ENCODE results near the gene CHFR. TPM values are rescaled to one million over a fixed set of nuclear protein-coding genes. Genes with fewer than 3 reads are reported as not detected.

CHFR gene
- total and polyA plus RNA-seq, 2 of the 4 experiments (the other 2 are of a cell fraction), result 13.4 to 35.3 TPM

GRCh38 chr12:132838410-132839080, 48.9 kb downstream of the CHFR start:
- H3K4me2 ChIP-seq (ENCODE audit: low read depth, low read length), result no peak overlapping the region
- no peak overlapping the region for H3K9ac ChIP-seq (ENCODE audit: low read depth, low read length)
- no TSS peak for BruUV-seq (replicated peaks)
- dilution Hi-C loops (cut with HindIII; ENCODE audit: low sequenced_read_pairs, unreplicated experiment) (no loop called here), in situ Hi-C loops (cut with MboI; ENCODE audit: low sequenced_read_pairs) (no loop called here), intact Hi-C loops (cut with micrococcal nuclease) (no loop called here)
- H2AK5ac ChIP-seq (ENCODE audit: low read depth, low read length), result no peak overlapping the region
- H4K91ac ChIP-seq (ENCODE audit: insufficient read depth, low read depth, low read length), result no peak overlapping the region
- H2AFZ ChIP-seq (replicated peaks; ENCODE audit: low read length, poor library complexity), result no peak overlapping the region
- H3K4ac ChIP-seq (ENCODE audit: low read depth, low read length), result no peak overlapping the region
- H3K27me3 ChIP-seq (ENCODE audit: control insufficient read depth, insufficient read depth, low read length), result no peaks in the 10 kb centered on the region
- H3K18ac ChIP-seq (ENCODE audit: low read depth, low read length), result no peak overlapping the region
- H3K79me1 ChIP-seq (ENCODE audit: low read depth in 1 of 2, low read length in 2 of 2), result peaks cover 0 to 10% of the 10 kb centered on the region in 2 experiments; a peak in 1 of 4 replicates
- no peak overlapping the region for H3K4me3 ChIP-seq (ENCODE audit: insufficient read depth, low read depth, low read length)
- H3K56ac ChIP-seq (ENCODE audit: extremely low read depth, insufficient read depth, low read length), result no peak overlapping the region
- H3K9me3 ChIP-seq (ENCODE audit: control insufficient read depth, insufficient read depth, low read length), result no peaks in the 10 kb centered on the region
- H3K9me1 ChIP-seq (ENCODE audit: insufficient read depth, low read length), result no peaks in the 10 kb centered on the region; the same call in 1 of the 2 replicates
- peak overlapping the region; percentile 28 for H2AK9ac ChIP-seq (replicated peaks; ENCODE audit: low read depth, low read length, poor library complexity)
- H2BK15ac ChIP-seq (ENCODE audit: low read depth, low read length), result no peak overlapping the region
- POLR2A ChIA-PET (ENCODE audit: unreplicated experiment), result no interaction called here
- no peak overlapping the region for H3K14ac ChIP-seq (replicated peaks; ENCODE audit: low read depth, low read length)
- no peak overlapping the region for H2BK20ac ChIP-seq (ENCODE audit: low read depth, low read length)
- CTCF ChIA-PET, result no interaction called here
- no peak overlapping the region for H2BK5ac ChIP-seq (ENCODE audit: low read depth, low read length, poor library complexity, severe bottlenecking)
- H3K36me3 ChIP-seq (ENCODE audit: control insufficient read depth, insufficient read depth, low read length), result peaks cover 46% of the 10 kb centered on the region
- no peak overlapping the region for H3K27ac ChIP-seq (ENCODE audit: insufficient read depth, low read length)
- H3K4me1 ChIP-seq (ENCODE audit: control insufficient read depth, insufficient read depth, low read length), result no peaks in the 10 kb centered on the region
- peak; percentile 27 for ATAC-seq (ENCODE audit: low read depth)
- H2BK120ac ChIP-seq (ENCODE audit: low read depth, low read length), result no peak overlapping the region
- no peak overlapping the region for H4K5ac ChIP-seq (ENCODE audit: low read depth, low read length)
- H3K23ac ChIP-seq (ENCODE audit: low read depth, low read length), result no peak overlapping the region
- 54% methylated on average over 2 of the region's 17 CpGs; no CpG with 5 or more reads in 1 of the 2 experiments for WGBS, 2 experiments (ENCODE audit: extremely low coverage in 2 of 2, insufficient read length in 1 of 2)
- no peak overlapping the region for H4K8ac ChIP-seq (ENCODE audit: low read depth in 2 of 2, low read length in 2 of 2)
- no peak for DNase-seq
- no peaks in the 10 kb centered on the region; the same call in none of the 2 replicates for H4K20me1 ChIP-seq (ENCODE audit: insufficient read depth, low read length)
- TF ChIP-seq RAD21 (IDR thresholded peaks at IDR 0.05; ENCODE audit: low read length), result no peak
- TF ChIP-seq CEBPB (IDR thresholded peaks at IDR 0.05; ENCODE audit: low read depth, low read length), result no peak
- no peak for TF ChIP-seq BHLHE40 (IDR thresholded peaks at IDR 0.05; ENCODE audit: low read depth, low read length)
- no peak for TF ChIP-seq CHD1 (IDR thresholded peaks at IDR 0.05; ENCODE audit: low read depth, low read length)
- no peak for TF ChIP-seq RCOR1 (IDR thresholded peaks at IDR 0.05; ENCODE audit: insufficient replicate concordance, low read length)
- TF ChIP-seq, protein P1, sequence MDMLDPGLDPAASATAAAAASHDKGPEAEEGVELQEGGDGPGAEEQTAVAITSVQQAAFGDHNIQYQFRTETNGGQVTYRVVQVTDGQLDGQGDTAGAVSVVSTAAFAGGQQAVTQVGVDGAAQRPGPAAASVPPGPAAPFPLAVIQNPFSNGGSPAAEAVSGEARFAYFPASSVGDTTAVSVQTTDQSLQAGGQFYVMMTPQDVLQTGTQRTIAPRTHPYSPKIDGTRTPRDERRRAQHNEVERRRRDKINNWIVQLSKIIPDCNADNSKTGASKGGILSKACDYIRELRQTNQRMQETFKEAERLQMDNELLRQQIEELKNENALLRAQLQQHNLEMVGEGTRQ (IDR thresholded peaks at IDR 0.05; ENCODE audit: low read depth, low read length), result no peak
- no peak for TF ChIP-seq CTCF (conservative IDR thresholded peaks at IDR 0.05; ENCODE audit: low read depth, low read length)
- no peak for TF ChIP-seq ELK1 (IDR thresholded peaks at IDR 0.05; ENCODE audit: borderline replicate concordance, low read depth, low read length)
- TF ChIP-seq FOS (IDR thresholded peaks at IDR 0.05; ENCODE audit: low read depth, low read length), result no peak
- no peak for TF ChIP-seq RFX5 (IDR thresholded peaks at IDR 0.05; ENCODE audit: low read depth, low read length)
- TF ChIP-seq NFE2L2 (IDR thresholded peaks at IDR 0.05; ENCODE audit: low read depth, low read length), result no peak
- no peak for TF ChIP-seq MXI1 (IDR thresholded peaks at IDR 0.05; ENCODE audit: borderline replicate concordance, low read depth, low read length)
- no peak for TF ChIP-seq POLR2A (IDR thresholded peaks at IDR 0.05; ENCODE audit: low read depth, low read length)
- no peak for TF ChIP-seq SMC3 (IDR thresholded peaks at IDR 0.05; ENCODE audit: low read depth, low read length)
- no peak for TF ChIP-seq MAFK (IDR thresholded peaks at IDR 0.05; ENCODE audit: low read depth, low read length)
- no peak for TF ChIP-seq MAZ (IDR thresholded peaks at IDR 0.05; ENCODE audit: borderline replicate concordance, low read depth, low read length)
